ENCODE measurements around the gene CCNA2. TPM values are rescaled to one million over a fixed set of nuclear protein-coding genes. Genes with fewer than 3 reads are reported as not detected.

CCNA2 gene
- total RNA-seq, 4 donors from 2014 or later = 1.0 to 1.5 (median 1.3) TPM

- no peaks in the 10 kb centered on the region for H3K4me1 ChIP-seq
- H3K36me3 ChIP-seq = no peaks in the 10 kb centered on the region
- 73 to 77% methylated on average over 2 of the region's 2 CpGs for WGBS, 2 donors
- no peak for DNase-seq
- no peak overlapping the region for H3K27ac ChIP-seq
- no peaks in the 10 kb centered on the region for H3K9me3 ChIP-seq
- no peak for TF ChIP-seq CTCF (IDR thresholded peaks at IDR 0.05)
- TF ChIP-seq POLR2A (IDR thresholded peaks at IDR 0.05) = no peak
- H3K4me3 ChIP-seq (replicated peaks in 1 of 3) = no peak overlapping the region
- intact Hi-C loops (cut with DNase I) = no loop called here
- H3K27me3 ChIP-seq = no peaks in the 10 kb centered on the region
Measured at GRCh38 chr4:121792966-121793365, 30.7 kb downstream of the CCNA2 start.

GRCh38 chr4:121791481-121791880 lies 32.2 kb downstream of the CCNA2 start:
- WGBS, 2 donors = 92% methylated on average over 5 of the region's 5 CpGs
- H3K4me3 ChIP-seq (replicated peaks in 1 of 3) = no peak overlapping the region
- DNase-seq = no peak
- intact Hi-C loops (cut with DNase I) = no loop called here
- H3K36me3 ChIP-seq = no peaks in the 10 kb centered on the region
- no peaks in the 10 kb centered on the region for H3K27me3 ChIP-seq
- H3K9me3 ChIP-seq = no peaks in the 10 kb centered on the region
- no peak overlapping the region for H3K27ac ChIP-seq
- H3K4me1 ChIP-seq = no peaks in the 10 kb centered on the region
- no peak for TF ChIP-seq CTCF (IDR thresholded peaks at IDR 0.05)
- TF ChIP-seq POLR2A (IDR thresholded peaks at IDR 0.05) = no peak

GRCh38 chr4:121790976-121791375 lies 32.7 kb downstream of the CCNA2 start:
- Histone ChIP-seq H3K4me1 (no peaks in the 10 kb centered on the region), H3K36me3 (no peaks in the 10 kb centered on the region), H3K27ac (no peak overlapping the region), H3K9me3 (no peaks in the 10 kb centered on the region), H3K27me3 (no peaks in the 10 kb centered on the region), H3K4me3 (replicated peaks in 1 of 3) (no peak overlapping the region)
- intact Hi-C loops (cut with DNase I) = no loop called here
- DNase-seq = no peak
- TF ChIP-seq CTCF (IDR thresholded peaks at IDR 0.05) (no peak), POLR2A (IDR thresholded peaks at IDR 0.05) (no peak)

- Histone ChIP-seq H3K4me3 (replicated peaks in 1 of 3) (no peak overlapping the region), H3K27ac (no peak overlapping the region), H3K9me3 (no peaks in the 10 kb centered on the region), H3K4me1 (no peaks in the 10 kb centered on the region), H3K27me3 (no peaks in the 10 kb centered on the region), H3K36me3 (no peaks in the 10 kb centered on the region)
- intact Hi-C loops (cut with DNase I) = no loop called here
- no peak for DNase-seq
- 80 to 83% methylated on average over 3 of the region's 3 CpGs for whole genome bisulfite sequencing, 2 donors
- TF ChIP-seq POLR2A (IDR thresholded peaks at IDR 0.05) (no peak), CTCF (IDR thresholded peaks at IDR 0.05) (no peak)
Measured at GRCh38 chr4:121789960-121790829, 33.5 kb downstream of the CCNA2 start.

- no peaks in the 10 kb centered on the region for H3K36me3 ChIP-seq
- WGBS, 2 donors = 79 to 89% methylated on average over 1 of the region's 1 CpG
- H3K27ac ChIP-seq = no peak overlapping the region
- H3K9me3 ChIP-seq = no peaks in the 10 kb centered on the region
- TF ChIP-seq CTCF (IDR thresholded peaks at IDR 0.05) = no peak
- no peak for TF ChIP-seq POLR2A (IDR thresholded peaks at IDR 0.05)
- H3K4me1 ChIP-seq = no peaks in the 10 kb centered on the region
- no peak overlapping the region for H3K4me3 ChIP-seq (replicated peaks in 1 of 3)
- DNase-seq = no peak
- intact Hi-C loops (cut with DNase I) = no loop called here
- H3K27me3 ChIP-seq = no peaks in the 10 kb centered on the region
Measured at GRCh38 chr4:121789455-121789854, 34.2 kb downstream of the CCNA2 start.
